Glutamatergic neuron (in vitro differentiated cells): Measurements from ENCODE around the gene C14orf180. TPM values are rescaled to one million over a fixed set of nuclear protein-coding genes. Genes with fewer than 3 reads are reported as not detected.

Experiments used
- DNase-seq: peaks from one replicate; pipeline ENCODE4 v3.0.0; 2022
- H3K27ac Mint-ChIP-seq: one replicate; pipeline ENCODE4 v1.8.0; 2020; ENCODE audit warnings: mild to moderate bottlenecking, mixed read lengths, inconsistent platforms; ENCODE audit not compliant: unreplicated experiment
- H3K27me3 Mint-ChIP-seq: one replicate; pipeline ENCODE4 v1.8.0; 2020; ENCODE audit warnings: mild to moderate bottlenecking, moderate library complexity, mixed read lengths, inconsistent platforms; ENCODE audit not compliant: unreplicated experiment
- H3K36me3 Mint-ChIP-seq: one replicate; pipeline ENCODE4 v1.8.0; 2020; ENCODE audit warnings: mild to moderate bottlenecking, mixed read lengths, inconsistent platforms; ENCODE audit not compliant: unreplicated experiment
- H3K4me1 Mint-ChIP-seq: one replicate; pipeline ENCODE4 v1.8.0; 2020; ENCODE audit warnings: mild to moderate bottlenecking, low read depth, mixed read lengths, inconsistent platforms; ENCODE audit not compliant: unreplicated experiment
- H3K4me3 Mint-ChIP-seq: one replicate; pipeline ENCODE4 v1.8.0; 2020; ENCODE audit warnings: mild to moderate bottlenecking, mixed read lengths, inconsistent platforms; ENCODE audit not compliant: unreplicated experiment
- H3K9me3 Mint-ChIP-seq: one replicate; pipeline ENCODE4 v1.8.0; 2020; ENCODE audit warnings: mild to moderate bottlenecking, moderate library complexity, mixed read lengths, inconsistent platforms; ENCODE audit not compliant: unreplicated experiment
- CTCF ChIP-seq: fragments of 200-600 bp; sonication (generic); IDR thresholded peaks from one replicate; pipeline ENCODE4 v1.5.0; 2021; ENCODE audit not compliant: partially characterized antibody, unreplicated experiment
- total RNA-seq: library from RNA; stranded (reverse); fragmentation: NEBNext Ultra II Directional; extraction: Animal tissue kit (Norgen Biotek cat#: 25700); gene quantifications from one replicate; pipeline ENCODE4 v1.2.1, GENCODE V29; 2021; ENCODE audit not compliant: unreplicated experiment

Gene C14orf180
- total RNA-seq, 1 donor from 2014 or later = not detected

- Mint-ChIP-seq H3K36me3 (no peaks in the 10 kb centered on the region), H3K27me3 (peaks cover 5% of the 10 kb centered on the region), H3K4me3 (no peak overlapping the region), H3K9me3 (no peaks in the 10 kb centered on the region), H3K27ac (no peak overlapping the region), H3K4me1 (no peaks in the 10 kb centered on the region)
- DNase-seq = no peak
- TF ChIP-seq CTCF = no peak
Observed at GRCh38 chr14:104571246-104571645, 8.3 kb upstream of the C14orf180 start.

GRCh38 chr14:104572024-104572626 is 7.4 kb upstream of the C14orf180 start:
- H3K27ac Mint-ChIP-seq = no peak overlapping the region
- no peak for TF ChIP-seq CTCF
- peaks cover 6% of the 10 kb centered on the region for H3K27me3 Mint-ChIP-seq
- DNase-seq = no peak
- no peaks in the 10 kb centered on the region for H3K4me1 Mint-ChIP-seq
- no peak overlapping the region for H3K4me3 Mint-ChIP-seq
- H3K9me3 Mint-ChIP-seq = no peaks in the 10 kb centered on the region
- H3K36me3 Mint-ChIP-seq = no peaks in the 10 kb centered on the region

DNA sequence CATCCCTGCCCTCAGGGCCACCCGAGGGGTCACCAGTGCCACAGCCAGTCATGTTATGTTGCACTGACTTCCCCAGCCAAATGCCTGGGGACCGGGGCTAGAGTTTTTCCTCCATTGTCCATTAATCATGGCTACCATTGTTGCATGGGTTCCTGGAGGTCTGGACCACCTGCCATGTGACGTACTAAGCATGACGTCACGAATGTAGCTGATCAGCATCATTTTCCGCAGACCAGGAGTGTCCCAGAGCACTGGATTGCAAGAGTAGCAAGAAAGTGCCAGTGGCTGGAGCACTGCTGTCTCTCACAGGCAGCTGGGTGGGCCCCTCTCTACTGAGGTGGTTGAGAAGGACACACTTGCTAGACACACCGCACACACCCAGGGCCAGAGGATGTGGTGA is 6.9 kb upstream of the C14orf180 start:
- Mint-ChIP-seq H3K27ac (peak overlapping the region; percentile 33), H3K9me3 (no peaks in the 10 kb centered on the region), H3K4me3 (no peak overlapping the region), H3K36me3 (no peaks in the 10 kb centered on the region), H3K27me3 (peaks cover 6% of the 10 kb centered on the region), H3K4me1 (no peaks in the 10 kb centered on the region)
- no peak for DNase-seq
- no peak for TF ChIP-seq CTCF

GRCh38 chr14:104573930-104574329 is 5.6 kb upstream of the C14orf180 start:
- DNase-seq = no peak

More at GRCh38 chr14:104573930-104574329, 5.6 kb upstream of the C14orf180 start:
- Mint-ChIP-seq H3K27me3 (peaks cover 6% of the 10 kb centered on the region), H3K4me3 (no peak overlapping the region), H3K27ac (no peak overlapping the region), H3K9me3 (no peaks in the 10 kb centered on the region), H3K36me3 (no peaks in the 10 kb centered on the region), H3K4me1 (no peaks in the 10 kb centered on the region)
- no peak for TF ChIP-seq CTCF
